ENCODE measurements around the gene PM20D1. TPM values are rescaled to one million over a fixed set of nuclear protein-coding genes. Genes with fewer than 3 reads are reported as not detected.
A peak's percentile ranks its signal among the peaks of the same experiment; 100 is the strongest.
"Not testable (repeated sequence)": the region's sequence is repeated elsewhere in the genome, so short reads cannot be mapped to it uniquely, and the experiment has no call there.

PM20D1 gene
- total RNA-seq, 2 experiments from 2014 or later, result 0.20 to 0.25 TPM

- Mint-ChIP-seq H3K9me3 (peaks cover 2% of the 10 kb centered on the region), H3K4me3 (no peak overlapping the region), H3K27ac (no peak overlapping the region), H3K4me1 (peaks cover 11% of the 10 kb centered on the region), H3K27me3 (no peaks in the 10 kb centered on the region), H3K36me3 (peaks cover 6% of the 10 kb centered on the region)
- no peak for DNase-seq
Measured at GRCh38 chr1:205824180-205824579, 25.8 kb downstream of the PM20D1 start.

GRCh38 chr1:205823260-205823659 lies 26.7 kb downstream of the PM20D1 start:
- DNase-seq, H3K27me3 Mint-ChIP-seq, H3K27ac Mint-ChIP-seq, H3K4me3 Mint-ChIP-seq, H3K9me3 Mint-ChIP-seq, H3K36me3 Mint-ChIP-seq: not testable (repeated sequence)
- peaks cover 14% of the 10 kb centered on the region for H3K4me1 Mint-ChIP-seq

DNA sequence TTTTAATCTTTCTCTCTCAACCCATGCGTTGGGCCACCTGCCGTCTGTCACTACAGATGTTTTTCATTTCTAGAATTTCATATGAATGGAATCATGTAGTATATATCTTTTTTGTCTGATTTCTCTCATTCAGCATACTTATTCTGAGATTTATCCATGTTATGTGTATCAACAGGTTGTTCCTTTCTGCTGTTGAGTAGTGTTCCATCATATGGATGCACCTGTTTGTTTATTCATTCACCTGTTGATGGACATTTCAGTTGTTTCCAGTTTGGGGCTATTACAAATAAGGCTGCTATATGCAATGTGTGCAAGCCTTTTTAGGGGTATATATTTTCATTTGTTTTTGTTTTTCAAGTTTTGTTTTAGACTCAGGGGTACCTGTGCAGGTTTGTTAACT lies 27.5 kb downstream of the PM20D1 start:
- H3K27me3 Mint-ChIP-seq, result no peaks in the 10 kb centered on the region
- H3K4me3 Mint-ChIP-seq, result no peak overlapping the region
- H3K36me3 Mint-ChIP-seq, result peaks cover 6% of the 10 kb centered on the region
- H3K27ac Mint-ChIP-seq, result no peak overlapping the region
- peaks cover 2% of the 10 kb centered on the region for H3K9me3 Mint-ChIP-seq
- H3K4me1 Mint-ChIP-seq, result peaks cover 14% of the 10 kb centered on the region
- DNase-seq, result no peak

DNA sequence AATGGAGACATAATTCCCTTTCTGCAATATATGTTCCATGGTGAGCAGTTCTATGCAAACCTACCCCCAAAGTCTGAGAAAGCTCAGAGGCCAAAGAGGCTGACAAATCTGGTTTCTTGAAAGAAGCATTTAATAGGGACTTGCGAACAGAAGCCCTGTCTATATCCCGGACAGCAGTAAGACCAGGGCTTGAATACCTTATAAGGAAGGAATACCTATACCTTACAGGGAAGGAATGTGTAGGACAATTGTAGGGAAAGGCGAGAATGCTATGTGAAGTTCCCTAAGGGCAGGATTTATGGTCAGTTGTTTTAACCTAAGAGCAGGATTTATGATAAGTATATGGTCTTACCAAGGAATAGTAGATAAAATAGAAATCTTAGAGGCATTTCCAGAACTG lies 31.9 kb downstream of the PM20D1 start:
- Mint-ChIP-seq H3K36me3 (no peaks in the 10 kb centered on the region), H3K4me1 (peaks cover 10% of the 10 kb centered on the region), H3K27me3 (no peaks in the 10 kb centered on the region), H3K27ac (no peak overlapping the region), H3K4me3 (no peak overlapping the region), H3K9me3 (no peaks in the 10 kb centered on the region)
- no peak for DNase-seq

DNA sequence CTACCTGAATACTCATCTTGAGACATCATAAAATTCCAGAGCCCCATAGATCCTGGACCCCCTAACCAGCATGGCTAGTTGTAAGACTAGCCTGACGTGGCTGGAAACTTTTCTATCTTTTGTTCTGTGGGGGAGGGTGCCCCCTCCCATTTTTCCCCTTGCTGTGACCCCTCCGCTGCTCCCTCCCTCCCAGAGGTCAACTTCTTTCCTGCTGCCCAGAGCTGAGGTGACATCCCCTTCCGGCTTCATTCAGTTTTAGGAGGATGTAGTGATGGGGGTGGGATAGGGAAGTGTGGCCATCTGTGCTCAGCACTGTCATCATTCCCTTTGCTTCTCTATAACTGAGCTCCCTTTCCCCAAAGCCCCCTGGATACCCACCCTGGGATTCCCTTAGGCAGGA lies 32.6 kb downstream of the PM20D1 start:
- peaks cover 11% of the 10 kb centered on the region for H3K4me1 Mint-ChIP-seq
- no peak for DNase-seq
- no peaks in the 10 kb centered on the region for H3K36me3 Mint-ChIP-seq
- no peak overlapping the region for H3K4me3 Mint-ChIP-seq
- no peaks in the 10 kb centered on the region for H3K9me3 Mint-ChIP-seq
- no peaks in the 10 kb centered on the region for H3K27me3 Mint-ChIP-seq
- H3K27ac Mint-ChIP-seq, result no peak overlapping the region

DNA sequence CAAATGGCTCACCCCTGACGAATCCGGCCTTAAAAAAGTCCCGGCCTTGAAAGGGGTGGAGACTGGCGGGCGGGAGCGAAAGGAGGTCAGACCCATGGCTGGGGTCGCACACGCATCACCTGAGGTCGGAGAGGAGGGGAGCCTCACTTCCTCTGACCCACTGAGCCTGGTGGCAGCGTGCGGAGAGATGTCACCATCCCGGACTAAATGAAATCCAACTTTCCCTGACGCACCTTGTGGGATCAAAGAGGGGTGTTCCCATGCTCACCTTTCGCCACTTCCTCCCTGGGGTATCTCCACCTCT lies 36.2 kb downstream of the PM20D1 start:
- DNase-seq, result no peak
- Mint-ChIP-seq H3K27me3 (no peaks in the 10 kb centered on the region), H3K9me3 (no peaks in the 10 kb centered on the region), H3K4me3 (peak overlapping the region; percentile 89), H3K36me3 (peaks cover 9% of the 10 kb centered on the region), H3K4me1 (peaks cover 42% of the 10 kb centered on the region), H3K27ac (peak overlapping the region; percentile 65)

- peak; percentile 85 for DNase-seq
- Mint-ChIP-seq H3K27ac (peak within 1 kb of the TSS; percentile 76), H3K9me3 (no peaks in the 10 kb centered on the region), H3K4me1 (peaks cover 46% of the 10 kb centered on the region), H3K36me3 (peaks cover 14% of the 10 kb centered on the region), H3K27me3 (no peaks in the 10 kb centered on the region), H3K4me3 (peak within 1 kb of the TSS; percentile 89)
Measured at GRCh38 chr1:205812878-205813754, 36.8 kb downstream of the PM20D1 start, which contains the start of gene SLC41A1. TSS of gene SLC41A1 (minus strand) at chr1:205813198. CDS start at chr1:205810441, 2,757 bp downstream.

DNA sequence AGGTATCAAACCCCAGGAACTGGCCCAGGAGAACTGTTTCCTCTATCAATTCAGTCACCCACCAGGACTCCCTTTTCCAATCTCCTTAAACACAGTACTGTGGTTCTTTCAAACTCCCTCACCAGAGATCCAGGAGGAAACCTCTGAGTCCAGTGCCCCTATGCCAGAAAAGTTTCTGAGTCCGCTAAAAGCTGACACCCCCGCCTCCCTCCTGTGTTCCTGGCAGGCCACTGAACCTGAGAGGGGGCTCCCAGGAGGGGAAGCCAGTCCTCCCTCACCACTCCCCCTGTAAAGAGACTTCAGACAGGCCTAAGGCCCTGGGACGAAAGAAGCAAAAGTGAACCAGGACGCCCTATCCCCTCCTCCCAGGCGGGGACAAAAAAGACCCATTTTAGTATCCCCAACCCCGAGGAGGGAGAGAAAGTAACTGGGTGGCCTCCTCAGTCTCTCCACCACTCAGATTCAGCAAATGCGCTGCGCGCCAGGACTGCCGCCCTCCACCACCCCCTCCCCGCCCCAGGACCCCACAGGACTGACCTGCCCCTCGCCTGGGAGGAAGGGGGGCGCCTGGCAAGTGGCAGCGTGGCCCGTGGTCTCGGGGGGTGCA lies 37.6 kb downstream of the PM20D1 start:
- H3K27me3 Mint-ChIP-seq, result no peaks in the 10 kb centered on the region
- peak overlapping the region; percentile 88 for H3K4me3 Mint-ChIP-seq
- peaks cover 20% of the 10 kb centered on the region for H3K36me3 Mint-ChIP-seq
- H3K9me3 Mint-ChIP-seq, result no peaks in the 10 kb centered on the region
- peak overlapping the region; percentile 76 for H3K27ac Mint-ChIP-seq
- peak; percentile 21 for DNase-seq
- H3K4me1 Mint-ChIP-seq, result peaks cover 47% of the 10 kb centered on the region

DNA sequence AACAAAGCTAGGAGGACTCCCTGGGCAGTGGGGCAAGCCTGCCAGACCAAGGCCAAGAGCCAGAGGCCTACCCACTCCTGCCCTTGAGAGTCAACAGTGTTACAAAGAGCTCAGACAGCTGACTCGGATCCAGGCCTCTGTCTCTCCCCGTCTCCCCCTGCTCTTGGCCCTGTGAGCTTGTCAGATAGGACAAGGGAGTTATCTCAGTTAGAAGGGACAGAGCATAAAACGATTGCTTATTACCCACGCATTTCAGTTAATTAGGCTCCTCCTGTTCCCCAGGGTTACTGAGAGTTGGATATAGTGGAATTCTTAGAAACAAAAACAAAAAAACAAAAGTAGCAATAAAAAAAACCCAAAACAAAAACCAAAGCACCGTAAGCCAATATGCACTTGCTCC lies 38.3 kb downstream of the PM20D1 start:
- Mint-ChIP-seq H3K4me3 (peak overlapping the region; percentile 88), H3K27ac (peak overlapping the region; percentile 71), H3K9me3 (no peaks in the 10 kb centered on the region), H3K4me1 (peaks cover 54% of the 10 kb centered on the region), H3K27me3 (no peaks in the 10 kb centered on the region), H3K36me3 (peaks cover 24% of the 10 kb centered on the region)
- no peak for DNase-seq

GRCh38 chr1:205810448-205811157 lies 39.3 kb downstream of the PM20D1 start:
- Mint-ChIP-seq H3K36me3 (peaks cover 25% of the 10 kb centered on the region), H3K9me3 (no peaks in the 10 kb centered on the region), H3K27me3 (no peaks in the 10 kb centered on the region), H3K4me3 (no peak overlapping the region), H3K27ac (no peak overlapping the region), H3K4me1 (peaks cover 64% of the 10 kb centered on the region)
- no peak for DNase-seq

GRCh38 chr1:205809942-205810345 lies 40.0 kb downstream of the PM20D1 start:
- no peak overlapping the region for H3K27ac Mint-ChIP-seq
- H3K27me3 Mint-ChIP-seq, result no peaks in the 10 kb centered on the region
- H3K4me3 Mint-ChIP-seq, result no peak overlapping the region
- peaks cover 25% of the 10 kb centered on the region for H3K36me3 Mint-ChIP-seq
- H3K4me1 Mint-ChIP-seq, result peaks cover 70% of the 10 kb centered on the region
- H3K9me3 Mint-ChIP-seq, result no peaks in the 10 kb centered on the region
- no peak for DNase-seq

DNA sequence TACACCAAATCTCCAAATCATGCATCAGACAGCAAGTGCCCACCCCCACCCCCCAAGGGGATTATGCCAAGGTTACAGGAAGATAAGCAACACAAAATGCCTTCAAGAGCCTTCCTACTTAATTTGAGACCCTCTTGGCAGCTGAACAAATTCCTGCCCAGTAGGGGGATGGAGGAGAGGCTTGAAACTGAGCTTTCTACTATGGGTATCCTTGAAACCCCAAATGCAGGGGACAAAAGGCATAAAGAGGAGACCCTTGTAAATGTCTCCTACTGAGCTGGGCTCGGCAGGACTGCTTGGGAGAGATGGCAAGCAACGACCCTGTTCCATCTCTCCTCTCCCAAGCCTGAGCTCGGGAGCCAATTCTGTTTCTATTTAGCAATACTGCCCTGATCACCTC lies 40.5 kb downstream of the PM20D1 start:
- no peak for DNase-seq
- H3K9me3 Mint-ChIP-seq, result no peaks in the 10 kb centered on the region
- H3K4me1 Mint-ChIP-seq, result peaks cover 75% of the 10 kb centered on the region
- H3K27me3 Mint-ChIP-seq, result no peaks in the 10 kb centered on the region
- no peak overlapping the region for H3K27ac Mint-ChIP-seq
- no peak overlapping the region for H3K4me3 Mint-ChIP-seq
- H3K36me3 Mint-ChIP-seq, result peaks cover 26% of the 10 kb centered on the region

DNA sequence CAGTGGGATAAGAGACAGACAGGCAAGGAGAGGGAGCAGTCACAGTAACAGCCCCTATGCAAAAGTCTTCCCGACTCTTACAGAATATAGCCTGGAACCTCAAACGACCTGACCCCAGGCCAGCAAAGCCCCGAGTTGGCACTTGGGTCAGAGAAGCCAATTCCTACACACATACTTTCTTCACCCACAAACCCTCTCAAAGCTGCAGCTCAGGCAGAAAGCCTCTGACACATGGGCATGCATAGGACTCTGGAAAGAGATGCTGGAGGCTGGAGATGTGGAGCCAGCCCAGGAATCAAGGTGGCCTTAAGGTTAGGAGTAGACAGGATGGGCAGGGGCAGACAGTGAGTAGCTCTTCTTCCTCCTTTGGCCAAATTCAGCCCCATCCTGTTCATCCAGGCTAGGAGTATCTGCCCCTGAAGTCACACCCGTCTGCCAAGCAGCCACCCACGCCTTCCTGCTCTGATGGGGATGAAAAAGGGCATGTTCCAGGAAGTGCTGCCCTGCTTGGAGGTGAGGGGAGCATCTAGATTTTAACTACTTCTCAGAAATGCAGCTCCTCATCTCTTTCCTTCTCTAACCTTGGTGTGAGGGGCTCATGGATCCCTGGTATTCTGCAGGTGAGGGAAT lies 44.7 kb downstream of the PM20D1 start:
- H3K27ac Mint-ChIP-seq, result peak overlapping the region; percentile 85
- peak overlapping the region; percentile 61 for H3K4me3 Mint-ChIP-seq
- DNase-seq, result peak; percentile 67
- peaks cover 52% of the 10 kb centered on the region for H3K4me1 Mint-ChIP-seq
- no peaks in the 10 kb centered on the region for H3K27me3 Mint-ChIP-seq
- H3K36me3 Mint-ChIP-seq, result peaks cover 26% of the 10 kb centered on the region
- no peaks in the 10 kb centered on the region for H3K9me3 Mint-ChIP-seq

DNA sequence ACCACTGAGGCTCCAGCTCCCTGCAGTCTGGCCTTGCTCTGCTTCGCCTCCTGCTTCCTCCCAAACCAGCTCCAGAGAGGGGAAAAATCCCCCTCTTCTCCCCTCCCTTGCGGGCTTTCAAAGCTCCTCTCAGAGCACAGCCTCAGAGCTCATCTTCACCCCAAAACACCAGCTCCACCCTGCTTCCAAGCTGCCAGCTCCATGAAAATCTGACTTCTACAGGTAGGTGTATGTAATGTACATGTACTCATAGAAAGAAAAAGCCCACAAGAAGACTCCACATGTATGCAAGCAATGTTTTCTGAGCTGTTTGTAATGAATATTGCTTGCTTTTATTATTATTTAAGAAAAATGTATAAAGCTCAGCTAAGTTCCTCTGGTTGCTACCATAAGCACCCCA lies 45.3 kb downstream of the PM20D1 start:
- peak overlapping the region; percentile 14 for H3K4me3 Mint-ChIP-seq
- DNase-seq, result no peak
- peaks cover 24% of the 10 kb centered on the region for H3K36me3 Mint-ChIP-seq
- H3K27me3 Mint-ChIP-seq, result no peaks in the 10 kb centered on the region
- H3K4me1 Mint-ChIP-seq, result peaks cover 51% of the 10 kb centered on the region
- H3K9me3 Mint-ChIP-seq, result no peaks in the 10 kb centered on the region
- H3K27ac Mint-ChIP-seq, result peak overlapping the region; percentile 85

DNA sequence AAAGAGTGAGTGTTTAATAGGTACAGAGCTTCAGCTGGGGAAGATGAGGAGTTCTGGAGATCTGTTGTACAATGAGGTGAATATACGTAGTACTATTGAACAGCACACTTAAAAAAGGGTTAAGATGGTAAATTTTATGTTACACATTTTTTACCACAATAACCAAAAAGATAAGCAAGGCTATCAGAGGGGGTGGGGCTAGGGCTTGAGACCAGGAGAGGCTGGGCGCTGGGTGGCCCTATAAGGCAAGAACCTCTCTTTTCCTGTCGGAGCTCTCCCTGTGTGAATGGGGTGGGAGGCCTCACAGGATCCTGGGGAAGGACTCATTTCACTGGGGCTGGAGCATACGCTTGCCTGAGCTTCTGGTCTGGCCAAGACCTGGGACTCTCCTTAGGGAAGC lies 45.9 kb downstream of the PM20D1 start:
- DNase-seq, result no peak
- Mint-ChIP-seq H3K9me3 (no peaks in the 10 kb centered on the region), H3K36me3 (peaks cover 21% of the 10 kb centered on the region), H3K4me3 (no peak overlapping the region), H3K4me1 (peaks cover 45% of the 10 kb centered on the region), H3K27ac (no peak overlapping the region), H3K27me3 (no peaks in the 10 kb centered on the region)

All from activated naive CD8-positive, alpha-beta T cell treated with anti-CD3 and anti-CD28 coated beads for 36 hours (primary cell).